NCI-H2107 treated with DMSO at 0.1 percent for 48 hours (cell line): ENCODE data around the gene NUDT3.
"Not testable (repeated sequence)": the region's sequence is repeated elsewhere in the genome, so short reads cannot be mapped to it uniquely, and the experiment has no call there.

ENCODE experiments used
- DNase-seq: peaks from one replicate; lab custom pipeline; 2025; ENCODE audit not compliant: unreplicated experiment; lab: John Stamatoyannopoulos, UW

The NUDT3 gene

DNA sequence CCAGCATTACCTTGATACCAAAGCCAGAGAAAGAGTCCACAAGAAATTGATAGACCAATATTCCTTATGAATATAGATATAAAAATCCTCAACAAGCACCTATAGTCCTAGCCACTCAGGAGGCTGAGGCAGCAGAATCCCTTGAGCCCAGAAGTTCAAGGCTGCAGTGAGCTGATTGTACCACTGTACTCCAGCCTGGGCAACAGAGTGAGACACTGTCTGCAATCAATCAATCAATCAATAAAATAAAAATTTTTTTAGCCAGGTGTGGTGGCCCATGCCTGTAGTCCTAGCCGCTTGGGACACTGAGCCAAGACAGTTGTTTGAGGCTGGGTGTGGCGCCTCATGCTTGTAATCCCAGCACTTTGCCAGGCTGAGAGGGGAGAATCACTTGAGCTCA is 124.7 kb downstream of the NUDT3 start:
- no peak for DNase-seq

DNA sequence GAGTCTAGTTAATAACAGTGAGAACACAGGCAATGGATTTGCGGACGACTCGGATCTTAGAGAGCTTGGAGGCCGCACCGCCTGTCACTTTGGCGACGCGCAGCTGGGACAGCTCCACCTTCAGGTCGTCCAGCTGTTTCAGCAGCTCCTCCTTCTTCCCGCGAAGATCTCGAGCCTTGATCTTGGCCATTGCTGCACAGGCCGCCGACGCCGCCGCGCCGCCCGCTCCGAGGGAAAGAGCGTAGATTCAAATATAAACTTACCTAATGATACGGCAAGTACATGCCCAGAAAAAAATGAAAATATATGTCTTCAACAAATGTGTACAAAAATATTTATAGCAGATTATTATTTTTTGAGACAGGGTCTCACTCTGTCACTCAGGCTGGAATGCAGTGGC is 129.0 kb downstream of the NUDT3 start:
- not testable (repeated sequence) for DNase-seq

DNA sequence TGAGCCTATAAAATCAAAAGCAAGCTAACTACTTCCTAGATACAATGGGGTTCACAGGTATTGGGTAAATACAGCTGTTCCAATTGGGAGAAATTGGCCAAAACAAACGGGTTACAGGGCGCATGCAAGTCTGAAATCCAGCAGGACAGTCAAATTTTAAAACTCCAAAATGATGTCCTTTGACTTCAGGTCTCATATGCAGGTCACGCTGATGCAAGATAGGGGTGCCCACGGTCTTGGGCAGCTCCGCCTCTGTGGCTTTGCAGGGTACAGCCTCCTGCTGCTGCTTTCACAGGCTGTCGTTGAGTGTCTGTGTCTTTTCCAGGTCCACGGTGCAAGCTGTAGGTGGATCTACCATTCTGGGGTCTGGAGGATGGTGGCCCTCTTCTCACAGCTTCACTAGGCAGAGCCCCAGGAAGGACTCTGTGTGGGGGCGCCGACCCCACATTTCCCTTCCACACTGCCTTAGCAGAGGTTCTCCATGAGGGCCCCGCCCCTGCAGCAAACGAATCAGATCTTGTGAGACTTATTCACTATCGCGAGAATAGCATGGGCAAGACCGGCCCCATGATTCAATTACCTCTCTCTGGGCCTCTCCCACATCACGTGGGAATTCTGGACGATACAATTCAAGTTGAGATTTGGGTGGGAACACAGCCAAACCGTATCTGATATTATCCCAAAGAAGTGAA is 131.7 kb downstream of the NUDT3 start:
- DNase-seq, result no peak

DNA sequence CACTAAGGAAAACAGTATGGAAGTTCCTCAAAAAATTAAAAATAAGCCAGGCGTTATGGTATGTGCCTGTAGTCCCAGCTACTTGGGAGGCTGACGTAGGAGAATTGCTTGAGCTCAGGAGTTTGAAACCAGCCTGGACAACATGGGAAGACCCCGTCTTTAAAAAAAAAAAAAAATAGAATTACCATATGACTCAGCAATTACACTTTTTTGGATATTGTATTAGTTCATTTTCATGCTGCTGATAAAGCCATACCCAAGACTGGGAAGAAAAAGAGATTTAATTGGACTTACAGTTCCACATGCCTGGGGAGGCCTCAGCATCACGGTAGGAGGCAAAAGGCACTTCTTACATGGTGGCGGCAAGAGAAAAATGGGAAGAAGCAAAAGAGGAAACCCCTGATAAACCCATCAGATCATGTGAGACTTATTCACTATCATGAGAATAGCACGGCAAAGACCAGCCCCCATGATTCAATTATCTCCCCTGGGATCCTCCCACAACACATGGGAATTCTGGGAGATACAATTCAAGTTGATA is 132.9 kb downstream of the NUDT3 start:
- DNase-seq, result no peak

DNA sequence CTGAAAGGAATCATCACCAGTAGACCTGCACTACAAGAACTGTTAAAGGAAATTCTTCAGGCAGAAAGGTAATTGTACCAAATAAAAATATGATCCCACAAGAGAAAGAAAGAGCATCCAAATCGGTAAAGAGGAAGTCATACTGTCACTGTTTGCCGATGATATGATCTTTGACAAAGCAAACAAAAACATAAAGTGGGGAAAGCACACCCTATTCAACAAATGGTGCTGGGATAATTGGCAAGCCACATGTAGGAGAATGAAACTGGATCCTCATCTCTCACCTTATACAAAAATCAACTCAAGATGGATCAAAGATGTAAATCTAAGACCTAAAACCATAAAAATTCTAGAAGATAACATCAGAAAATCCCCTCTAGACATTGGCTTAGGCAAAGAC is 140.1 kb downstream of the NUDT3 start:
- DNase-seq, result not testable (repeated sequence)

DNA sequence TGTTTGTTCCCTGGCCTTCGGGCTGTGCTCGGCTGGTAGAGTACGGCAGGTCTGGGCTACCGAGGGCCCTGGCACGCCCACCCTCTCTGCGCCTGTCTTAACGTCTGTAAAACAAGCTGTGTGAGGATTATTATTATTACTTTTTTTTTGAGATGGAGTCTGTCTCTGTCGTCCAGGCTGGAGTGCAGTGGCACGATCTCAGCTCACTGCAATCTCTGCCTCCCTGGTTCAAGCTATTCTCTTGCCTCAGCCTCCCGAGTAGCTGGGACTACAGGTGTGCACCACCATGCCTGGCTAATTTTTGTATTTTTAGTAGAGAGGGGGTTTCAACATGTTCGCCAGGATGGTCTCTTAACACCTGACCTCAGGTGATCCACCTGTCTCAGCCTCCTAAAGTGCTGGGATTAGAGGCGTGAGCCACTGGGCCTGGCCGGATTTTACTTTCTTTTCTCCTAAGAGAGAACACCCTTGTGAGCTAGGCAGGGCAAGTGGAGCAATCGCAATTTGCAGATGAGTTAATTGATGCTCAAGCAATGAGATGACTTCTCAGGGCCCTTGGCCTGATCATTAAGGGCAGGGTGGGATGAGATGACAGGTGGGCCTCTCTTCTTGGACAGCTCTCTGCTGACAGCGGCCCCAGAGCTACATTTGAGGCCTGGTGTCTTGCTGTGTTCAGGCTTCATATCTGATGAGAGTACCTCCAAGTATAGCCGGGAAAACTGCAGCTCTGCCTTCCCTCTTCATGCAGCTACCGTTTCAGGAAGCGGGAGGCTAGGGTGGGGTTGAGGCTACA is 142.8 kb downstream of the NUDT3 start:
- no peak for DNase-seq

DNA sequence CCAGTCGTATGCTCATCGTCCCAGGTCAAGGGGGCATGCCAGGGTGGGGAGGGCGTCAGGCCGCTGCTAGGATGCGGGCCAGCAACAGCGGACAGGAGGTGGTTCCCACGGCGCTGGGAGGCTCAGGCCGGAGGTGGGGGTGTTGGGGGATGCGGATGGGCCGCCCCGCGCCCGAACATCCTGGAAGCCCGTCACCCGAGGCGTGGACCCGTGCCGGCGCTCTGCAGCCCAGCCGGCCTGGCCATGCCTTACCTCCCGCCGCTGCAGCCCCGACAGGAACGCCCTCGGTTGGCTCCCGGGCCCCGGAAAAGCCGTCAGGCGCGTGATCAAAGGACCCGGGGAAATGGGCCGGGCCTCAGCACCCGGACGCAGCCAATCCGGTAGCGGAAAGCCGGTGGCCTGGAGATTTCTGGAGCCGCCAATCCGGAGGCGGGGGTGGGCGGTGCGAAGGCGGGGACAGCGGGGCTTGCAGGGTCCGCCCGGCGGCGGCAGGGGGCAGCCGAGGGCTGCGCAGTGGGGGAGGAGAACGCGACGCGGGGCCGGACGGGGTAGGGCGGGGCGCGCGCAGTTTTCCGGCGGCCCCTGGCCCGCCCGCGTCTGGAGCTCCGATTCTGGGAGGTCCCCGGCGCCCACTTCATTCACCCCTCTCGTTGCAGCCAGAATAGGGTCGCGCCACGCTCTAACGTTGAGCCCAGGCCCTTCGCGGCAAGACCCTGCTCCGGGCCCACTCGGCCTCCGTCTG is 143.6 kb downstream of the NUDT3 start, which contains the start of gene SMIM29:
SMIM29 (minus strand) TSS at position 280 of the 742 bp plus-strand sequence. CDS start 1,215 bp downstream, outside the sequence.
- DNase-seq, result peak; percentile 74

DNA sequence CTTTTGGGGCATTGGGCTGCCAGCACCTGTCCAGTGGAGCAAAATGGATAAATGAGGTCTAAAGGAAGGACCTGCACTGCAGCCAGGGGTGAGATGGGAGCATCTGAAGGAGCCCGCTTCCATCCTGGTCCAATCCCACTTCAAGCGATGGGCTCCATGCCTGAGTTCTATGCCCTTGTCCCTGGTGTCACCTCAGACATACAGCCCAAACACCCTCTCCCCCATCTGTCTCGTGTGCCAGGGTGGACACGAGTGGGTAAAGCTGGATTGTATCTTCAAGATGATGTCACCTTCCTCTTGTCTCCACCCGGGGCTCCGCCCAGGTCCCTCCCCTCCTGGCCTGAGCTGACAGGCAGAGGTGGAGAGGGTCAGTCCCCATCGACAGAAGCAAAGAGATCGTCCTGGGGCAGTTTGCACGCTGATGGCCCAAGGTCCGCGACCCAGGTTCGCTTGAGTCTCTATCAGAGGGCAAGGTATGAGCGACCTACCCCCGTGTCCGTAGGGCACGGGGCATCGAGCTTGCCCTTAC is 144.2 kb downstream of the NUDT3 start:
- DNase-seq, result no peak

DNA sequence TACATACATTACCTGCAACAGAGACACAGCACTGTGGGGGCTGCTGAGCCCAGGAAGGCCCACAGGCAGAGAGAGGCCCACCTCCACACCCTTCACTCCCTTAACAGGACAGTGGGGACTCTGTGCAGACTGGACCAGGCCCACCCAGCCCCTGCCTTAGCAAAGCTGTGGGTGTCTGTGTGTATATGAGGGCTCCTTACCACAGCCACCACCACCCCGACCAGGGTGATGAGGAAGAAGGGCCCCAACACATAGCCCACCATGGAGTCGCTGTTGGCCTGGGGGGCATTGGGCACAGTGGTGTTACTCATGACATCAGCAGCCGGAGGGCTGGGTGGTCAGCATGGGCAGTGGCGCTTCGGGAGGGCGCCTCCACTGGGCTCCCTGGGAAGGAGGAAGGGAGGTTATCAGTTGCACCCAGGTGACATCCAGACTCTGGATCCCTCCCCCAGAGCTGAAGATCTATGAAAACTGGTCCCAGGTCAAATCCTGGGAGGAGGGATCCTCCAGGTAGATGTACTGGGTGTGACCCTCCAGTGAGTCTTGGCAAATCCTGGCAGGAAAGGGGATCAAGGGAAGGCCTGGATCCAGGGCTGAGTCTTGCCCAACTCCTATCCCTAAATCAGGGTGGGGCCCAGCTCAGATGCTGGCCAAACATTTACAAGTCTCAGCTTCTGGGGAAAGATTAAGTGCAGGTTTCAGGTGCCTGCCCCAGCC is 144.8 kb downstream of the NUDT3 start:
- DNase-seq, result no peak

DNA sequence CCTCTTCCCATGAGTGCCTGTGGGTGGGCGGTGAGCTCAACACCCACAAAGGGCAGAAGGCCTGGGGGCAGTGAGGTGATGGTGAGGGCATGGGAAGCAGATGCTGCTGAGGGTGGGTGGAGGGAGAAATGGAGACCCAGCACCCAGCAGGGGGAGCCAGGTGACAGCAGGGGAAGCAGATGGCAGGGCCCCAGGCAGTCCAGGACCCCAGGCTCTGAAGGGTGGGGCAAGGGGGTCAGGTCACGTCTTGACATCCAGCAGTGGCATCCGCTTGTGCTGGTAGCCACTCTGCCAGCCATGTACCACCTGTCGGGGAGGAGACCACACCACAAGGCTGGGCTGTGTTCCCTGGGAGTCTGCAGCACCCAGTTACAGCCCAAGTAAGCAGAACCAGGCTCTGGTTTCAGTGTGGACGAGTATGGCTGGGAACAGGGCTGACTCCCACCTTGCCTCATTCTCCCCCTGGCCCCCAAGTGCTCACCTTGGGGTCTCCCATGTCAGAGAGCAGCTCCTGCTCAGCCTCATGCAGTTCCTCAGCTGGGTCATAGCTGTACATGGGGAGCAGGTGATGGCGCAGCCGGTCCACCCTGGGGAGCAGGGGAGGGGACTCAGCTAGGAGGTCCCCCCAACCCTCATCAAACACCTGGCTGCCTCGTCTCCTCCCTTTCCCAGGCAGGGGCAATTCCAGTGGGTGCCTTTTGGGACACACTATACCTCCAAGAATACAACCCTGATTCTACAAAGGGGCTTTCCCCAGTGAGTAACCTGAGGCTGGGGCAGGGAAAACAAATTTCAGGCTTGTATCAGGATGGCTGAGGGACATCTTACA is 145.7 kb downstream of the NUDT3 start:
- no peak for DNase-seq

DNA sequence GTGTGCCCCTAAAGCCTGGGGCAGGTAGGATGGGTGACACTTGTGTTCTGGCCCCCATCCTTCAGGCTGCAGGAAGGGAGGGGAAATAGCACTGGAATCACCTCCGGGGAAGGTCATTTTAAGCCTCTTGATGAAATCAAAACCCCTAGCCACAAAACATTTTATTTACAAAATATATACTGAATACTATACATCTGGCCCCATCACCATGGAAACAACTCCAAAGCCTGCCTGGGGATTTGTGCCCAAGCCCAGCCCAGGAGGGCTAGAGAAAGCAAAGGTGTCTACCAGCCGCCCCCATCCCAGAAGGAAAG is 146.3 kb downstream of the NUDT3 start:
- DNase-seq, result no peak

DNA sequence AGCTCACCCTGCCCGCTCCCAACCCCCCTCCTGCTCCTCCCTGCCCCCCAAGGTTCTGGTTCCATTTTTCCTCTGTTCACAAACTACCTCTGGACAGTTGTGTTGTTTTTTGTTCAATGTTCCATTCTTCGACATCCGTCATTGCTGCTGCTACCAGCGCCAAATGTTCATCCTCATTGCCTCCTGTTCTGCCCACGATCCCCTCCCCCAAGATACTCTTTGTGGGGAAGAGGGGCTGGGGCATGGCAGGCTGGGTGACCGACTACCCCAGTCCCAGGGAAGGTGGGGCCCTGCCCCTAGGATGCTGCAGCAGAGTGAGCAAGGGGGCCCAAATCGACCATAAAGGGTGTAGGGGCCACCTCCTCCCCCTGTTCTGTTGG is 146.7 kb downstream of the NUDT3 start:
- DNase-seq, result not testable (repeated sequence)

DNA sequence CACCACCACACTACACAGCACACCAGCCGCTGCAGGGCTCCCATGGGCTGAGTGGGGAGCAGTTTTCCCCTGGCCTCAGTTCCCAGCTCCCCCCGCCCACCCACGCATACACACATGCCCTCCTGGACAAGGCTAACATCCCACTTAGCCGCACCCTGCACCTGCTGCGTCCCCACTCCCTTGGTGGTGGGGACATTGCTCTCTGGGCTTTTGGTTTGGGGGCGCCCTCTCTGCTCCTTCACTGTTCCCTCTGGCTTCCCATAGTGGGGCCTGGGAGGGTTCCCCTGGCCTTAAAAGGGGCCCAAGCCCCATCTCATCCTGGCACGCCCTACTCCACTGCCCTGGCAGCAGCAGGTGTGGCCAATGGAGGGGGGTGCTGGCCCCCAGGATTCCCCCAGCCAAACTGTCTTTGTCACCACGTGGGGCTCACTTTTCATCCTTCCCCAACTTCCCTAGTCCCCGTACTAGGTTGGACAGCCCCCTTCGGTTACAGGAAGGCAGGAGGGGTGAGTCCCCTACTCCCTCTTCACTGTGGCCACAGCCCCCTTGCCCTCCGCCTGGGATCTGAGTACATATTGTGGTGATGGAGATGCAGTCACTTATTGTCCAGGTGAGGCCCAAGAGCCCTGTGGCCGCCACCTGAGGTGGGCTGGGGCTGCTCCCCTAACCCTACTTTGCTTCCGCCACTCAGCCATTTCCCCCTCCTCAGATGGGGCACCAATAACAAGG is 147.3 kb downstream of the NUDT3 start:
- DNase-seq, result not testable (repeated sequence)

DNA sequence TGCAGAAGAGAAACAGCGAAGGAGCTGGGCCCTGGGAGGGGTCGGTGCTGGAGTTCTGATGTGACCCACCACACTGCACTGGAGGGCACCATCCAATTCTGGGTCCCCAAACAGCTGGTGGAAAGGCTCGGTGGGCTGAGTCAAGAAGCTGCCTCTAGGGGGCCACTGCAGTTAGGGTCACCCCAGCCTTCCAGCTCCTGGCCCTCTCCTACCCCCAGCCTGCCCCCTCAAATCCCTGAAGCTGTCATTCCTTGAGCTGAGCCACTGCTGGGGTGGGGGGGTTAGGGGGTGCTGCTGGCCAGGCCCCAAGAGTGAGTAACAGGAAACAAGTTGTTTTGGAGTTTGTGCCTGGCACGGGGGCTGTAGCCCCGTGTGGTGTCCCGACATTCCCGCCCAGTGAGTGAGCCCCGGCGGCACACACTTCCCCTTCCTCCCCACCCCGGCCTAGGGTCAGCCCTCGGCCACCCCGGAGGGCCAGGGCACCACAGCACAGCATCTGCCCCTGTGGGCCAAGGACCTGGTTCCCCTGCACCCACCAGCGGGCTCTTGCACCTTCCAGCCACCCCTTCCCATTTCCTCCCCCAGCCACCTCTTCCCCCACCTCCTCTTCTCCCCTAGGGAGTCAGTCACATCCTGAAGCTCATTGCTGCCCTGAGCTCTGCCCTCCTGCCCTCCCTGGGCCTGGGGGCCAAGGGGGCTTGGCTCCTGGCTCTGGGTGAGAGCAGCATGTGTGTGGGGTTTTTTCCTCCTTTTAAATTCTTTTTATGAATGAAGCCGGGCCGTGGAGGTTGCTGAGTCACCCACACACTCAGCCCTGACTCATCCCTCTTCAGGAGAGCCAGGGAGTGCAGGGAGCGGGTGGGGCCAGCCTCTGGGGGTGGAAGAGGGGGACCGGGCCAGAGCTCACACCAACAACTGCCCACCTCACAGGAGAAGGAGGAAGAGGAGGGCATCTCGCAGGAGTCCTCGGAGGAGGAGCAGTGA is 148.3 kb downstream of the NUDT3 start:
- DNase-seq, result no peak

DNA sequence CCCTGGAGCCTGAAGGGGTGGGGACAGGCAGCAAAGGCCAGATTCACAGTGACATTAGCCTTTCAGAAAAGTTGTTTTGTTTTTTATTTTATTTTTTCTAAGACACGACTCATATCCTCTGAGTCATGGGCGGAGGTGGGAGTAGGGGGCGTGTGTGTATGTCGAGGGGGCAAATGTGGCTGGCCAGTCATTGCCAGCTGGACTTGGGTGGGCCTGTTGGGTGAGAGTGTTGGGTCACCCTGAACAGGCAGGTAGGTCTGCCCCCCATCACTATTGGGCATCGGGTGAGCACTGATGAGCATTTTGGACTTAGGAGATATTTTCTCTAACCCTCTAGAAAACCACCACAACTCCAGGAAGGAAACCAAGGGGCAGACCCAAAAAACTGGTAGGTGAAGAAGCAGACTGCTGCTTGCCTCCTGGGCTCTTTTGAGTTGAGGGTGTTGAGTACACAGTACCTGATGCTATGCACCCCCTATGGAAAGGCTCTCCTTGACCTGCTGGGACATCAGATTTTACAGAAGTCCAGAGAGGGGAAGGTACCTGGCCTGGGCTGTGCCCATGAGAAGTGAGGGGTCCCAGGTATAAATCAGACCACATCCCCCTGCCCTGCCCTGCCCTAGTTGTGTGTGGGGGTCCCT is 149.2 kb downstream of the NUDT3 start:
- DNase-seq, result no peak

DNA sequence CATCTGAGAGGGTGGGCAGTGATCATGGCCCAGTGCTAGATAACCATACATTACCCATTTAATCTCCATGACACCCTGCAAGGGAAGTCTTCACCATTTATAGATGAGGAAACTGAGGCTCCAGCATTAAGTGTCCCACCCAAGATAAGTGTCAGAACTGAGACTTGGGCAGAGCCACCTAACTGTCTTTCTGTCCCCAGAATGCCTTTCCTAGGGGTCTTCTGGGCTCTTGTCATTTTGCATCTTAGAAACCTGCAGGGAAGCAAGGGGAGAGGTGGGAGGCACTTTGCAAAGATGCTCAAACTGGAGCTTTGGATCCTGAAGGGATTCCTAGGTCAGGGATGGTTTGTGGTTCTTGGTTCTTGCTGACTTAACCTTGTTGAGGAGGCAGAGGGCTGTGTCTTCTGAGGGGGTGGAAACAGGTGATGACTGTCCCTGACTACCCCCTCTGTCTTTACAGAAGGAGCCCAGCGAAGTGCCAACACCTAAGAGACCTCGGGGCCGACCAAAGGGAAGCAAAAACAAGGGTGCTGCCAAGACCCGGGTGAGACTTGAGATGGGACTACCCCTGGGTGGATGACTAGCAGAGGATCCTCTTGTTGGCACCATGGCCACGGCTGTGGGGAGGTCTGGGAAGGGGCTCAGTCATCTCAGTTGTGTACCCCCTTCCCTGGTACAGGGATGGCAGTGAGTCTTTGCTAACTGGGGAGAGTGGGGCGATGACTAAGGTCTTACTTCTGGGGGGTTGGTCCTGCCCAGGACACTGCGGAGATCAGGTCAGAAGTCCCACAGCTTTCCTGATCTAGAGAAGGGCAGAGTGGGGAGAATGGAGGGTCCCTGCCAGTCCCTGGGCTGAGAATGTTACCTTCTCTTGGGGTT is 150.0 kb downstream of the NUDT3 start:
- no peak for DNase-seq
